GM19395 (cell line): ENCODE data around the gene ZNF766.
"Not testable (repeated sequence)": the region's sequence is repeated elsewhere in the genome, so short reads cannot be mapped to it uniquely, and the experiment has no call there.

ENCODE experiments used
- ATAC-seq: cut with Tn5 transposase; IDR thresholded peaks from one replicate; pipeline ENCODE4 v1.9.1; 2021; ENCODE audit warnings: mild to moderate bottlenecking, moderate library complexity; ENCODE audit not compliant: unreplicated experiment

ZNF766 gene

DNA sequence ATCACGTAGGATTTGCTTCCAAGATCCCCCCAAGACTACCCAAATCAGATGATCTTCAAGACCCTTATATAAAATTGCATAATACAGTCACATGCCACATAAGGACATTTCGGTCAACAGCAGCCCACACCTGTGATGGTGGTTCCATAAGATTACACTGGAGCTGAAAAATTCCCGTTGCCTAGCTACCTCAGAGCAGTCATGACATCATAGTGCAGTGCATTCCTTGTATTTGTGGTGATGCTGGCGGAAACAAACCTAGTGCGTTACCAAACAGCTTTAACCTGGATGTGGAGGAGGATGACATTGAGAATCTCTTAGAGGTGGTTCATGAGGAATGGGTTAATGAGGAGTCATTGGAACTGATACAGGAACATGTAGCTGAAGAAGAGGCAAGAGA, 4.8 kb downstream of the ZNF766 start:
- ATAC-seq: no peak

GRCh38 chr19:52275988-52276387, 6.6 kb downstream of the ZNF766 start:
- no peak for ATAC-seq

GRCh38 chr19:52277471-52277870, 8.1 kb downstream of the ZNF766 start:
- ATAC-seq: no peak

DNA sequence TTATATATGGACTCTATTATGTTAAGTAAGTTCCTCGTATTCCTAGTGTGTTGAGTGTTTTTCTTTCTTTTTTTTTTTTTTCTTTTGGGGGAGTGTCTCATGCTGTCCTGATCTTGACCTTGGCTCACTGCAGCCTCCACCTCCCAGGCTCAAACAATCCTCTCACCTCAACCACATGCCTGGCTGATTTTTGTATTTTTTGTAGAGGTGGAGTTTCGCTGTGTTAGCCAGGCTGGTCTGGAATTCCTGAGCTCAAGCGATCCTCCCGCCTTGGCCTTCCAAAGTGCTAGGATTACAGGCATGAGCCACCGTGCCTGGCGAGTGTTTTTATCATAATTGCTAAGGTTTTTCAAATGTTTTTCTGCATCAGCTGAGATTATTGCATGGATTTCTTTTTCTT, 16.9 kb downstream of the ZNF766 start:
- ATAC-seq: no peak

GRCh38 chr19:52291781-52292180, 22.4 kb downstream of the ZNF766 start:
- no peak for ATAC-seq

DNA sequence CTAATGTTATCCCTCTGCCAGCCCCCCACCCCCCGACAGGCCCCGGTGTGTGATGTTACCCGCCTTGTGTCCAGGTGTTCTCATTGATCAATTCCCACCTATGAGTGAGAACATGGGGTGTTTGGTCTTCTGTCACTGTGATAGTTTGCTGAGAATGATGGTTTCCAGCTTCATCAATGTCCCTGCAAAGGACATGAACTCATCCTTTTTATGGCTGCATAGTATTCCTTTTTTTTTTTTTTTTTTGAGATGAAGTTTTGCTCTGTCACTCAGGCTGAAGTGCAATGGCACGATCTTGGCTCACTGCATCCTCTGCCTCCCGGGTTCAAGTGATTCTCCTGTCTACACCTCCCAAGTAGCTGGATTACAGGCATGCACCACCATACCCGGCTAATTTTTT, 23.6 kb downstream of the ZNF766 start:
- not testable (repeated sequence) for ATAC-seq

DNA sequence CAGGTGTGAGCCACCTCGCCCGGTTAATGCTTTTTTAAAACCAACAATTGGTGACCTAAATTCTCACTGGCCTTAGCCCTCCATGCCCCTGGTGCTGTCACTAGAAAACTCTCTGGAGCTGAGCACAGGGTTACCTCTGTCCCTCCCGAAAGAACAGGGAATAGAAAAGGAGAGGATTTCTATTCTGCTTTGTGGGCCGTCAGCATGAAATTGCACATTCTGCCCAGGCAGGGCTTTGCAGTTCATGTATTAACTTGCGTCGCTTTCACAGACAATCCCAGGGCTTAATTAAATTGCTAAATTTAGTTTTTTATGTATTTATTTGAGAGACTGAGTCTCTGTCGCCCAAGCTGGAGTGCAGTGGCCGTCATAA, 27.0 kb downstream of the ZNF766 start:
- ATAC-seq: peak; percentile 39

- peak; percentile 63 for ATAC-seq
These were observed 27.6 kb downstream of the ZNF766 start, which contains the start of gene ZNF480 for GRCh38 chr19:52296773-52297600. Gene ZNF480 (plus strand): TSS chr19:52297169. CDS start chr19:52300413, 3,244 bp downstream.

- peak; percentile 27 for ATAC-seq
These were observed 28.4 kb downstream of the ZNF766 start for GRCh38 chr19:52297601-52298364.

GRCh38 chr19:52307275-52307674, 37.9 kb downstream of the ZNF766 start:
- no peak for ATAC-seq

- no peak for ATAC-seq
These were observed 53.0 kb downstream of the ZNF766 start for GRCh38 chr19:52322429-52322828.

DNA sequence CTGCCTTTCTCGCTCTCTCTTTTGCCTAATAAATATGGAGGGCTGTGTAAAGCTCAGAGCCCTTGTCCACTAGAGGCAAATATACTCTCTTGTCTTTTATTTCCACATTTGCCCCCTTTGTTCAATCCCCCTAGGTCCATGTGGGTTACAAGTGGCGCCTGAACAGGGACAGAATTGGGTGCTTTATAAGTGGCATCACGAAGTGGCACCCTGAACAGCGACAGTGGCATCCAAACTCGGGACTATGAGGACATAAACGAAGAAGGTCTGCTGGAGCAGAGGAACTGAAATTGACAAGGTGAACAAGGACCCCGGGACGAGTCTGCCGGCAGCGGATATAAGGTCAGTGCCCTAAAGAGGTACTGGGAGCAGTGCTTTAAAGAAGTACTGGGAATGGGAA, 62.4 kb downstream of the ZNF766 start:
- no peak for ATAC-seq

DNA sequence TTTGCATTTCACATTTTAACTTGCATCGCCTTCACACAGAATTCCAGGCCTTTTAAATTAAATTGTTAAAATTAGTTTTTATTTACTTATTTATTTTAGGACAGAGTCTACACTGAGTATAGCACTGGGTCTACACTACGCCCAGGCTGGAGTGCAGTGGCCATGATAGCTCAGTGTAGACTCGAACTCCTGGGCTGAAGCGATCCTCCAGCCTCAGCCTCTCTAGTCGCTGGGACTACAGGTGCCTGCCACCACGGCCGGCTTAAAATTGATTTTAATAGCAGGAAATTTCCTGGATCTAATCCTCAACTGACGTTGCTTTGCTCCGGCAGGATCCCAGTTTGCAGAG, 66.4 kb downstream of the ZNF766 start:
- ATAC-seq: peak; percentile 34

- peak; percentile 69 for ATAC-seq
These were observed 66.9 kb downstream of the ZNF766 start, which contains the start of gene ZNF610 for GRCh38 chr19:52336117-52336790. Gene ZNF610 (plus strand): TSS chr19:52336243. CDS start chr19:52349173, 12,930 bp downstream.

DNA sequence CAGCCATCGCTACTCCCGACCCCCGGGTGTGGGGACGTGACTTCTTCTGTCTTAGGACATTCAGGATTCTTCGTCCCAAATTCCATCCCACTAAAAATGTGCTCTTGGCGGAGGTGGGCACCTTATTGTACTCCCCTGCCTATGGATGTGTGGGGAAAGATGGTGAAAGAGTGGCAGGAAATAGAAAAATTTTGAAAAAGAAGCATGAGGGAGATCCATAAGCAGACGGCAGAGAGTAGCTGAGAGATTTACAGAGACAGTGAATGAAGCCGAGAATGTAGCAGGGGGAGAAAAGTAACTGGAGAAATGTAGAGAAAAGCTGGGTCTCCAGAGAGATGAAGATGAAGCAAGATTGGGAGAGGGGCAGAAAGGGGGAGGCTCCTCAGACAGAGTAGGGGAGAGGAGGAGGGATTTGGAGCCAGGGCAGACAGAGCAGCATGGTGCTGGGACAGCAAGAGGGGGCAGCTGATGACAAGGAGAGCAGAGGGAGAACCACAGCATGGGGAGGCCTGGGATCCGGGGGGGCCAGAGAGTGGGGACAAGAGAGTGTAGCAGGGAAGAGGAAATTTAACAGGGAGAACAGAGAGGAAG, 67.5 kb downstream of the ZNF766 start:
- no peak for ATAC-seq

DNA sequence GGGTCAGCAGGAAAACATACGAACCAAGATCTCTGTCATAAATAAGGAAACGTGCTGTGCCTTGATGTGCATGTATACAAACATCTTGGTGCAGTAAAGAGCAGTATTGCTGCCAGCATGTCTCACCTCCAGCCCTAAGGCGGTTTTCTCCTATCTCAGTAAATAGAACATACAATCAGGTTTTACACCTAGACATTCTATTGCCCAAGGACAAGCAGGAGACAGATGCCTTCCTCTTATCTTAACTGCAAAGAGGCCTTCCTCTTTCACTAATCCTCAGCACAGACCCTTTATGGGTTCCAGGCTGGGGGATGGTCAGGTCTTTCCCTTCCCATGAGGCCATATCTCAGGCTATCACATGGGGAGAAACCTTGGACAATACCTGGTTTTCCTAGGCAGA, 69.6 kb downstream of the ZNF766 start:
- not testable (repeated sequence) for ATAC-seq

DNA sequence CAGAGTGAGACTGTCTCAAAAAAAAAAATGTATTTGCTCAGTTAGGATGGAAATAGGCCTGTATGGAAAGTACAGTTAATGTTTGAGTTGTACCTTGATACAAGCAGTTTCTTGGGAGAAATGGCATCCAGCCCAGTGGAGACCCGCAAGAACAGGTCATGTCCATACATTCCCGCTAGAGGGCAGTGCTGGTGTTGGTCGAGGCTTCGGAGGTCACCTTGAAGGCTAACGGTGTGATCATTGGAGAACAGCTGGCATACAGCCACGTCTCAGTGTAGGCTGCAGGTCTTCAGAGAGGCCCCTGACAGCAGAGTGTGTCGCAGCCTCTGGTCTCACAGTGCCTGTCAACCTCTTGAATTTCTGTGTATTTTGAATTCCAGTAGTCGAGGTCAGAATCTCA, 74.2 kb downstream of the ZNF766 start:
- no peak for ATAC-seq

GRCh38 chr19:52345162-52345561, 75.8 kb downstream of the ZNF766 start:
- no peak for ATAC-seq
